GM23338 (cell line): ENCODE measurements around the gene ZMAT3. TPM values are rescaled to one million over a fixed set of nuclear protein-coding genes. Genes with fewer than 3 reads are reported as not detected.

Source experiments
- ATAC-seq: fragments of 200-7000 bp; cut with Tn5 transposase; 3 replicates; pipeline ENCODE4 v1.9.1; 2020
- DNase-seq: peaks from one replicate; pipeline ENCODE4 v3.0.0-alpha.2; 2015; ENCODE audit warnings: low spot score
- H2AFZ ChIP-seq: fragments of 200-600 bp; sonication (generic); 2 replicates; pipeline ENCODE4 v1.8.0; 2016; ENCODE audit warnings: antibody characterized with exemption, mild to moderate bottlenecking, moderate library complexity
- H3F3A ChIP-seq: fragments of 200-600 bp; sonication (generic); replicated peaks from 2 replicates; pipeline ENCODE4 v1.8.0; 2017; ENCODE audit warnings: antibody characterized with exemption, mixed run types, low read depth
- H3K27ac ChIP-seq: fragments of 200-600 bp; sonication (generic); 2 replicates; pipeline ENCODE4 v1.6.1; 2016; ENCODE audit warnings: low read depth
- H3K27me3 ChIP-seq: fragments of 200-600 bp; sonication (generic); 2 replicates; pipeline ENCODE4 v1.8.0; 2016; ENCODE audit warnings: mild to moderate bottlenecking, mixed run types, moderate library complexity; ENCODE audit not compliant: insufficient read depth
- H3K36me3 ChIP-seq: fragments of 200-600 bp; sonication (generic); 2 replicates; pipeline ENCODE4 v1.8.0; 2016; ENCODE audit warnings: mild to moderate bottlenecking; ENCODE audit not compliant: insufficient read depth
- H3K4me1 ChIP-seq: fragments of 200-600 bp; sonication (generic); 2 replicates; pipeline ENCODE4 v1.8.0; 2016; ENCODE audit warnings: mild to moderate bottlenecking, moderate library complexity; ENCODE audit not compliant: insufficient read depth
- H3K4me2 ChIP-seq: fragments of 200-600 bp; sonication (generic); 2 replicates; pipeline ENCODE4 v1.7.1; 2017; ENCODE audit warnings: mixed run types
- H3K4me3 ChIP-seq: fragments of 200-600 bp; sonication (generic); 2 replicates; pipeline ENCODE4 v1.6.1; 2016; ENCODE audit warnings: mixed run types
- H3K79me2 ChIP-seq: fragments of 200-600 bp; sonication (generic); replicated peaks from 2 replicates; pipeline ENCODE4 v1.8.0; 2017; ENCODE audit warnings: mild to moderate bottlenecking; ENCODE audit not compliant: insufficient read depth
- H3K9me2 ChIP-seq: fragments of 200-600 bp; sonication (generic); 2 replicates; pipeline ENCODE4 v1.8.0; 2017; ENCODE audit not compliant: insufficient read depth
- H4K20me1 ChIP-seq: fragments of 200-600 bp; sonication (generic); replicated peaks from 2 replicates; pipeline ENCODE4 v1.8.0; 2017; ENCODE audit warnings: mild to moderate bottlenecking; ENCODE audit not compliant: insufficient read depth
- H3K27ac Mint-ChIP-seq: 2 replicates; pipeline ENCODE4 v1.8.0; 2020; ENCODE audit warnings: inconsistent platforms, mild to moderate bottlenecking, moderate library complexity, mixed read lengths
- H3K27me3 Mint-ChIP-seq: 3 replicates; pipeline ENCODE4 v1.8.0; 2022; ENCODE audit warnings: low read depth, mild to moderate bottlenecking, moderate library complexity, mixed read lengths, inconsistent platforms; ENCODE audit not compliant: insufficient read depth, poor library complexity
- H3K36me3 Mint-ChIP-seq: 3 replicates; pipeline ENCODE4 v1.8.0; 2021; ENCODE audit warnings: low read depth, mild to moderate bottlenecking, inconsistent platforms, moderate library complexity, mixed read lengths
- H3K4me1 Mint-ChIP-seq: 3 replicates; pipeline ENCODE4 v1.8.0; 2020; ENCODE audit warnings: mild to moderate bottlenecking, inconsistent platforms, mixed read lengths
- H3K4me3 Mint-ChIP-seq: 3 replicates; pipeline ENCODE4 v1.8.0; 2021; ENCODE audit warnings: moderate library complexity, mild to moderate bottlenecking, inconsistent platforms, mixed read lengths
- H3K9me3 Mint-ChIP-seq: 3 replicates; pipeline ENCODE4 v1.8.0; 2020; ENCODE audit warnings: moderate library complexity, mild to moderate bottlenecking, inconsistent platforms, mixed read lengths
- CREB1 ChIP-seq: fragments of 250-450 bp; sonication (Bioruptor Pico); IDR thresholded peaks from 2 replicates; pipeline ENCODE4 v1.5.0; 2020; ENCODE audit warnings: low read depth, mild to moderate bottlenecking, moderate library complexity
- CTCF ChIP-seq, 2 experiments: fragments of 200-600 bp in 1 of 2; sonication (generic) in 1 of 2; conservative IDR thresholded peaks; 2 replicates each; pipeline versions ENCODE4 v1.5.1 to v1.6.1; 2016 to 2017; ENCODE audit warnings: antibody characterized with exemption in 2 of 2, low read depth in 2 of 2, mild to moderate bottlenecking in 2 of 2, moderate library complexity in 1 of 2
- ETS1 ChIP-seq: IDR thresholded peaks from 2 replicates; pipeline ENCODE4 v1.6.1; 2016; ENCODE audit warnings: antibody characterized with exemption
- EZH2 ChIP-seq: fragments of 200-600 bp; sonication (generic); IDR thresholded peaks from one replicate; pipeline ENCODE4 v1.8.0; 2017; ENCODE audit warnings: antibody characterized with exemption, mild to moderate bottlenecking, low read depth; ENCODE audit not compliant: unreplicated experiment
- JUNB ChIP-seq: IDR thresholded peaks from one replicate; pipeline ENCODE4 v1.6.1; 2016; ENCODE audit warnings: antibody characterized with exemption; ENCODE audit not compliant: unreplicated experiment
- NANOG ChIP-seq: IDR thresholded peaks from 2 replicates; pipeline ENCODE4 v1.6.1; 2016; ENCODE audit warnings: antibody characterized with exemption, borderline replicate concordance
- REST ChIP-seq: IDR thresholded peaks from one replicate; pipeline ENCODE4 v1.6.1; 2018; ENCODE audit warnings: antibody characterized with exemption; ENCODE audit not compliant: unreplicated experiment
- STAT1 ChIP-seq: IDR thresholded peaks from one replicate; pipeline ENCODE4 v1.6.1; 2016; ENCODE audit warnings: antibody characterized with exemption; ENCODE audit not compliant: unreplicated experiment
- ZNF331 ChIP-seq: fragments of 250-450 bp; sonication (Bioruptor Pico); IDR thresholded peaks from 2 replicates; pipeline ENCODE4 v1.5.0; 2020; ENCODE audit warnings: low read depth, mild to moderate bottlenecking, moderate library complexity
- polyA plus RNA-seq: library from polyadenylated mRNA; unstranded; fragments of >200 nt; fragmentation: Nextera tagmentation; extraction: Ambion mirVana; gene quantifications from 2 replicates; pipeline ENCODE4 v1.2.1, GENCODE V29; 2016
- total RNA-seq: library from RNA; depleted of rRNA; stranded (reverse); fragments of >200 nt; shearing (Covaris generic); gene quantifications from 2 replicates; pipeline ENCODE4 v1.2.3, GENCODE V29; 2014

Gene ZMAT3
- total and polyA plus RNA-seq, 2 experiments from 2014 or later = 10.0 to 17.3 TPM

- no peak for TF ChIP-seq CREB1 (CRISPR knock-in tag)
- H3K4me1 Mint-ChIP-seq = no peaks in the 10 kb centered on the region; the same call in 2 of the 3 replicates
- H3K4me3 Mint-ChIP-seq = no peak overlapping the region
- DNase-seq = peak; percentile 12
- H3K27ac ChIP-seq = no peak overlapping the region
- no peaks in the 10 kb centered on the region for H3F3A ChIP-seq
- H3K79me2 ChIP-seq = no peaks in the 10 kb centered on the region
- H3K4me3 ChIP-seq = no peak overlapping the region
- H3K4me1 ChIP-seq = peaks cover 4% of the 10 kb centered on the region
- no peaks in the 10 kb centered on the region for H3K36me3 Mint-ChIP-seq
- no peaks in the 10 kb centered on the region for H4K20me1 ChIP-seq
- H2AFZ ChIP-seq = no peak overlapping the region
- H3K9me3 Mint-ChIP-seq = no peaks in the 10 kb centered on the region
- H3K27ac Mint-ChIP-seq = no peak overlapping the region
- no peaks in the 10 kb centered on the region for H3K36me3 ChIP-seq
- H3K27me3 Mint-ChIP-seq = no peaks in the 10 kb centered on the region
- H3K27me3 ChIP-seq = no peaks in the 10 kb centered on the region
- no peaks in the 10 kb centered on the region for H3K9me2 ChIP-seq
- peak; percentile 40; the same call in 1 of the 3 replicates for ATAC-seq
- no peak overlapping the region for H3K4me2 ChIP-seq
Measured at GRCh38 chr3:179093807-179094206, 22.2 kb upstream of the ZMAT3 start.

- ATAC-seq (no peak), DNase-seq (no peak)
- no peak overlapping the region for H2AFZ ChIP-seq
- H4K20me1 ChIP-seq = no peaks in the 10 kb centered on the region
- Mint-ChIP-seq H3K4me3 (no peak overlapping the region), H3K9me3 (no peaks in the 10 kb centered on the region), H3K4me1 (no peaks in the 10 kb centered on the region), H3K27me3 (no peaks in the 10 kb centered on the region), H3K27ac (no peak overlapping the region), H3K36me3 (no peaks in the 10 kb centered on the region)
- H3K4me2 ChIP-seq = no peak overlapping the region
- no peak overlapping the region for H3K27ac ChIP-seq
- H3K4me1 ChIP-seq = no peaks in the 10 kb centered on the region
- H3K36me3 ChIP-seq = no peaks in the 10 kb centered on the region
- no peaks in the 10 kb centered on the region for H3K27me3 ChIP-seq
- H3K4me3 ChIP-seq = no peak overlapping the region
- no peaks in the 10 kb centered on the region for H3K9me2 ChIP-seq
- H3K79me2 ChIP-seq = no peaks in the 10 kb centered on the region
- TF ChIP-seq STAT1 (no peak), JUNB (no peak), ETS1 (no peak), NANOG (no peak)
- H3F3A ChIP-seq = no peaks in the 10 kb centered on the region
Measured at GRCh38 chr3:179091113-179091512, 19.5 kb upstream of the ZMAT3 start.

- Histone ChIP-seq H2AFZ (peak overlapping the region; percentile 34; the same call in 1 of the 2 replicates), H3K27me3 (no peaks in the 10 kb centered on the region), H4K20me1 (no peaks in the 10 kb centered on the region), H3F3A (no peaks in the 10 kb centered on the region), H3K4me1 (peaks cover 11% of the 10 kb centered on the region), H3K9me2 (no peaks in the 10 kb centered on the region), H3K4me3 (no peak overlapping the region), H3K4me2 (no peak overlapping the region), H3K79me2 (no peaks in the 10 kb centered on the region), H3K27ac (no peak overlapping the region), H3K36me3 (no peaks in the 10 kb centered on the region)
- Mint-ChIP-seq H3K36me3 (no peaks in the 10 kb centered on the region), H3K27me3 (no peaks in the 10 kb centered on the region), H3K27ac (no peak overlapping the region), H3K4me3 (no peak overlapping the region), H3K4me1 (peaks cover 14% of the 10 kb centered on the region), H3K9me3 (no peaks in the 10 kb centered on the region)
- no peak for ATAC-seq
- DNase-seq = peak; percentile 9
- no peak for TF ChIP-seq STAT1
- TF ChIP-seq CTCF (conservative IDR thresholded peaks at IDR 0.05; ENCODE audit: low read depth in 2 of 2) = no peak
- TF ChIP-seq REST = no peak
- no peak for TF ChIP-seq ETS1
- TF ChIP-seq ZNF331 (CRISPR knock-in tag) = no peak
- TF ChIP-seq NANOG = no peak
- no peak for TF ChIP-seq EZH2
Measured at GRCh38 chr3:179088306-179088705, 16.7 kb upstream of the ZMAT3 start.
